Breast epithelium (tissue), 4 donors: ENCODE measurements around the gene UBASH3B. TPM values are rescaled to one million over a fixed set of nuclear protein-coding genes. Genes with fewer than 3 reads are reported as not detected.

ENCODE experiments used
- DNase-seq, 2 donors: peaks; one replicate each; pipeline ENCODE4 v3.0.0-alpha.2; 2019; ENCODE audit warnings: low spot score in 2 of 2
- H3K27ac ChIP-seq, 2 donors: fragments of 200-600 bp; sonication (generic) in 1 of 2; one replicate each; pipeline ENCODE4 v1.5.1; 2016 to 2019; ENCODE audit warnings: mild to moderate bottlenecking in 1 of 2
- H3K27me3 ChIP-seq, 2 donors: fragments of 200-600 bp; sonication (generic) in 1 of 2; one replicate each; pipeline versions ENCODE4 v1.5.1 to v1.6.0; 2017 to 2019; ENCODE audit warnings: control low read depth in 1 of 2, mild to moderate bottlenecking in 1 of 2
- H3K36me3 ChIP-seq: fragments of 200-600 bp; one replicate; pipeline ENCODE4 v1.5.1; 2019
- H3K4me1 ChIP-seq, 2 donors: fragments of 200-600 bp; sonication (generic); one replicate each; pipeline ENCODE4 v1.5.1; 2016 to 2019; ENCODE audit warnings: control low read depth in 1 of 2
- H3K4me3 ChIP-seq, 3 donors: fragments of 200-600 bp; sonication (generic); 1 replicate in 2 of 3; 2 replicates in 1 of 3; pipeline ENCODE4 v1.5.1; 2016 to 2019; ENCODE audit warnings: mild to moderate bottlenecking in 3 of 3, moderate library complexity in 2 of 3
- H3K9me3 ChIP-seq, 2 donors: fragments of 200-600 bp; sonication (generic) in 1 of 2; one replicate each; pipeline ENCODE4 v1.5.1; 2016 to 2019; ENCODE audit warnings: control low read depth in 1 of 2
- POLR2A ChIP-seq: fragments of 450-650 bp; IDR thresholded peaks from one replicate; pipeline ENCODE4 v1.6.1; 2016; ENCODE audit warnings: antibody characterized with exemption, mild to moderate bottlenecking, moderate library complexity
- POLR2AphosphoS5 ChIP-seq, 3 donors: sonication (generic); formaldehyde crosslinking; IDR thresholded peaks; one replicate each; pipeline ENCODE4 v1.6.1; 2017; ENCODE audit warnings: antibody characterized with exemption in 3 of 3
- intact Hi-C: fragments of 100-400 bp; cut with DNase I; formaldehyde crosslinking; loops from one replicate; pipeline ENCODE4 v1.15.1; 2023; ENCODE audit warnings: low total_unique reads
- total RNA-seq, 3 donors: library from RNA; depleted of rRNA; stranded (reverse); fragments of >200 nt; gene quantifications; one replicate each; pipeline ENCODE4 v1.1.0, GENCODE V29; 2016
- TF ChIP-seq, protein P1 (sequence below), 3 donors: fragments of 450-650 bp; IDR thresholded peaks; one replicate each; pipeline ENCODE4 v1.5.1; 2016 to 2017; ENCODE audit warnings: antibody characterized with exemption in 3 of 3, mild to moderate bottlenecking in 3 of 3, moderate library complexity in 3 of 3

Gene UBASH3B
- total RNA-seq, 3 donors from 2014 or later: 4.7 to 6.2 (median 4.8) TPM

DNA sequence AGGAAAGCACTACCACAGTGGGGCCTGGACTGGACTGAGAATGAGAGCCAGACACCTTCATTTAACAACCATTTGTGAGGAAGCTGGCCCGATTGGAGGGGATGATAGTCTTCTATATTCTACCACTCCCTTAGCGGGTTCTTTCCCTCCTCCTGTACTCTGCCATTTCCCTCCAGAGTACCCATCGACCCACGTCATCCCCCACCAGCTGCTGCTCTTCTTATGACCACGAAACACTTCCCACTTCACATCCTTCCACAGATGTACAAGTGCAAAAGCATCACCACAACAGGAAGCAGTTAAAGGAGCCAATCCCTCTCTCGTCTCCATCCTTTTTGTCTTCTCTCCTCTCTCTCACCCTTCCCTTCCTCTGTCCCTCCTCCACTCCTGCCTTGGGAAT, 18.0 kb upstream of the UBASH3B start:
- no peak overlapping the region for H3K4me3 ChIP-seq
- TF ChIP-seq, protein P1, sequence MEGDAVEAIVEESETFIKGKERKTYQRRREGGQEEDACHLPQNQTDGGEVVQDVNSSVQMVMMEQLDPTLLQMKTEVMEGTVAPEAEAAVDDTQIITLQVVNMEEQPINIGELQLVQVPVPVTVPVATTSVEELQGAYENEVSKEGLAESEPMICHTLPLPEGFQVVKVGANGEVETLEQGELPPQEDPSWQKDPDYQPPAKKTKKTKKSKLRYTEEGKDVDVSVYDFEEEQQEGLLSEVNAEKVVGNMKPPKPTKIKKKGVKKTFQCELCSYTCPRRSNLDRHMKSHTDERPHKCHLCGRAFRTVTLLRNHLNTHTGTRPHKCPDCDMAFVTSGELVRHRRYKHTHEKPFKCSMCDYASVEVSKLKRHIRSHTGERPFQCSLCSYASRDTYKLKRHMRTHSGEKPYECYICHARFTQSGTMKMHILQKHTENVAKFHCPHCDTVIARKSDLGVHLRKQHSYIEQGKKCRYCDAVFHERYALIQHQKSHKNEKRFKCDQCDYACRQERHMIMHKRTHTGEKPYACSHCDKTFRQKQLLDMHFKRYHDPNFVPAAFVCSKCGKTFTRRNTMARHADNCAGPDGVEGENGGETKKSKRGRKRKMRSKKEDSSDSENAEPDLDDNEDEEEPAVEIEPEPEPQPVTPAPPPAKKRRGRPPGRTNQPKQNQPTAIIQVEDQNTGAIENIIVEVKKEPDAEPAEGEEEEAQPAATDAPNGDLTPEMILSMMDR (IDR thresholded peaks at IDR 0.05): no peak
- no peak for TF ChIP-seq POLR2A
- TF ChIP-seq POLR2AphosphoS5 (IDR thresholded peaks at IDR 0.05): no peak
- DNase-seq: no peak
- no peaks in the 10 kb centered on the region for H3K27me3 ChIP-seq
- no peaks in the 10 kb centered on the region for H3K4me1 ChIP-seq
- H3K27ac ChIP-seq: no peak overlapping the region
- no peaks in the 10 kb centered on the region for H3K36me3 ChIP-seq
- no peaks in the 10 kb centered on the region for H3K9me3 ChIP-seq
- intact Hi-C loops: no loop called here

DNA sequence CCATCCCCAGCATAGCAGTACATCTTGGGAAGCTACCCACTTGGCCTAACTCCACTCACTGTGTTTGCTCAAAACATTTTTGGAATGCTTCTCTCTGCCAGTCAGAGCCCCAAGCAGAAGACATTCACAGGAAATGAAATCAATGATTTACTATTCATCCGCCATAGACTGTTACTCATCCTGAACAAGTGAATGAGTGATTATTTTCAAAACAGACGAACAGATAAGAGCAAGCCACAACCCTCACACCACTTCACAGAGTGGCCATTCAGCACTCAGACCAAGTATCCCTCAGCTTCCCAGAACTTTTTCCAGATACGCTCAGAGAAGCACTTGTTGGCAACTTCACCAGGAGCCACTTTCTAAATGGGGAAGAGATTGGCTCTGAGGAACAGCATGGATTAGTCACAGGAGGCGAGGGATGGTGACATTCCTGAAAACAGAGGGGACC, 13.0 kb upstream of the UBASH3B start:
- no peak for DNase-seq
- Histone ChIP-seq H3K4me1 (no peaks in the 10 kb centered on the region), H3K27ac (peak overlapping the region in 1 of 2 donors; percentile 38), H3K9me3 (no peaks in the 10 kb centered on the region), H3K36me3 (no peaks in the 10 kb centered on the region), H3K27me3 (no peaks in the 10 kb centered on the region), H3K4me3 (no peak overlapping the region)
- TF ChIP-seq POLR2A (no peak), POLR2AphosphoS5 (IDR thresholded peaks at IDR 0.05) (no peak)
- TF ChIP-seq, protein P1 (IDR thresholded peaks at IDR 0.05): no peak
- intact Hi-C loops: loop anchor here (10.0 kb wide), 1 partner anchor 1012 kb away; the partner anchor contains the start of gene SCN3B

DNA sequence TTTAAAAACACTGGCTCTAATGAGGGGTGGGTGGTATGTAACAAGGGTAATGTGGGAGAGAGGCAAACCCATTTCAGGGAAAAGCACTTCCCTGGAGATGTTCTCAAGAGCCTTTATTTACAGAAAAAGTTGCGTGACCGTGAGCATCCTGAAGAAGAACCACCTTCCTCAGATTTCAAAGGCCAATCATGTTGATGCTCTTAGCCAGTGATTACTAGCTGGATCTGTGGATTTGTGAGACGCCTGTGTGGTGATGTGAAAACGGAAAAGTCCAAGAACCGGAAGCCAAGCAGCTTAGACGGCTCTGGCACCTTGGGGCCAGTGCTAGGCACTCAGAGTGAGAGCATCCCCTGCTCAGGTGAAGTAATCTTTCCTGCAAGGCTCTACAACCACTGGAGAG, 12.6 kb upstream of the UBASH3B start:
- Histone ChIP-seq H3K27me3 (no peaks in the 10 kb centered on the region), H3K27ac (peak overlapping the region in 1 of 2 donors; percentile 38), H3K36me3 (no peaks in the 10 kb centered on the region), H3K4me3 (no peak overlapping the region), H3K4me1 (no peaks in the 10 kb centered on the region), H3K9me3 (no peaks in the 10 kb centered on the region)
- TF ChIP-seq, protein P1 (IDR thresholded peaks at IDR 0.05): no peak
- TF ChIP-seq POLR2A (no peak), POLR2AphosphoS5 (IDR thresholded peaks at IDR 0.05) (no peak)
- no peak for DNase-seq
- intact Hi-C loops: loop anchor here (10.0 kb wide), 1 partner anchor 1012 kb away; the partner anchor contains the start of gene SCN3B

DNA sequence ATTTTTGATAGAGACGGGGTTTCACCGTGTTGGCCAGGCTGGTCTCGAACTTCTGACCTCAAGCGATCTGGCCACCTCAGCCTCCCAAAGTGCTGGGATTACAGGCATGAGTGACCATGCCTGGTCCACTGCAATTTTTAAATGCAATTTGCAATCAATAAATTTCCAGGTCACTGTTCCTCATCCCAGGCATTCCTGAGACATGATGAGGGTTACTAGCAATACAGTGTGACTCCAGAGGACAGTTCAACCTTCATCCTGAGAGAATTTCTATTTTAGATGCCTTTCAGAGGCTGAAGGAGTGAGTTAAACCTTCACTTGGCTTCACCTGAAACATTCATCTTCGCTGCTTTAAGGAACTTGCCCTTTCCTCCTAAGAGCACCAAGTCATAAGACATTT, 9.7 kb upstream of the UBASH3B start:
- intact Hi-C loops: loop anchor here (10.0 kb wide), 1 partner anchor 1009 kb away; the partner anchor contains the start of gene SCN3B
- no peak for DNase-seq
- H3K4me1 ChIP-seq: no peaks in the 10 kb centered on the region
- H3K27ac ChIP-seq: no peak overlapping the region
- no peak overlapping the region for H3K4me3 ChIP-seq
- no peaks in the 10 kb centered on the region for H3K27me3 ChIP-seq
- TF ChIP-seq, protein P1 (IDR thresholded peaks at IDR 0.05): no peak
- TF ChIP-seq POLR2A (no peak), POLR2AphosphoS5 (IDR thresholded peaks at IDR 0.05) (no peak)
- no peaks in the 10 kb centered on the region for H3K9me3 ChIP-seq
- H3K36me3 ChIP-seq: no peaks in the 10 kb centered on the region

DNA sequence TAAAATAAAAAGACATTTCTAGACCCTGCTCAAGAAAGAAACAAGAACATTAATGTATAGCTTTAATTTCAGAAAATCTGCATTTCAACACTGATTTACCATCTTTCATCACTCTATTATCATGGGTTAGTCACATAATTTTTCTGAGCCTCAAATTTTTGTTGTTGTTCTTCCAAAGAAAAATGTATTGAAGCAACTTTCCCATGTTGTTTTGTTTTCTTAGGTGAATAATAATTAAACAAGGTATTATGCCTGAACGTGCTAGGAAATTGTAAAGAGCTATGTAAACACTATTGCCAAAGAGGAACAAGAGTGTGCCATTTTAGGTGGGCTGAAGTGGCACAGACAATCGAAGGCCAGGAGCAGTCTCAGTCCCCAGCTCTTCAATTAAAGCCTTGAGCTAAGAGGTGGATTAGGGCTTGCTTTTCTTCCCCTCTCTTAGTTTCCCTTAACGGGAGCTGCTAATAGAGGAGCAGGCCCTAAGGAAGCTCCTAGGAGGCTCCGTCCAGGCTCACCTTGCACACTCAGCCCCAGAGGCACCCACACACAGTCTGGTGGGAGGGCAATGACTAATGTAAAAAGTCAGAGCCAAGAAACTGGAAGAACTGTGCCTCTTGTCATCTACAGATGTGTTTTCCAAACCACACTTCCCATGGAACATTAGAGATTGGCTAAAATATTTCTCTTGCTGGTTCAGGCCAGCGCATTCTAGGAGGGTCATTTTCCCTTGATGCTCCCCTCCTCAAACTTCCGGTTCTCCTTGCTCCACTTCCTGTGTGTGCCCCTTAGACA, 8.8 kb upstream of the UBASH3B start:
- no peaks in the 10 kb centered on the region for H3K27me3 ChIP-seq

More for the DNA sequence above, 8.8 kb upstream of the UBASH3B start:
- intact Hi-C loops: loop anchor here (10.0 kb wide), 1 partner anchor 1008 kb away; the partner anchor contains the start of gene SCN3B
- no peaks in the 10 kb centered on the region for H3K9me3 ChIP-seq
- H3K36me3 ChIP-seq: no peaks in the 10 kb centered on the region
- no peak overlapping the region for H3K4me3 ChIP-seq
- H3K27ac ChIP-seq: no peak overlapping the region
- DNase-seq: no peak
- H3K4me1 ChIP-seq: no peaks in the 10 kb centered on the region
- TF ChIP-seq POLR2A (no peak), POLR2AphosphoS5 (IDR thresholded peaks at IDR 0.05) (no peak)
- TF ChIP-seq, protein P1 (IDR thresholded peaks at IDR 0.05): no peak
